ENCODE results near the gene ALX4.

GRCh38 chr11:44244639-44245310, 65.2 kb downstream of the ALX4 start:
- TF ChIP-seq CTCF (IDR thresholded peaks at IDR 0.05; ENCODE audit: borderline replicate concordance, extremely low read depth, low read length, poor library complexity, severe bottlenecking), result no peak
- TF ChIP-seq EZH2 (IDR thresholded peaks at IDR 0.05; ENCODE audit: borderline replicate concordance, low read depth, low read length, severe bottlenecking), result no peak

All from DND-41 (cell line).